Large intestine (tissue), 3 donors: ENCODE measurements around the gene PTCHD4. TPM values are rescaled to one million over a fixed set of nuclear protein-coding genes. Genes with fewer than 3 reads are reported as not detected.

Experiments used
- DNase-seq, 2 donors: peaks; one replicate each; pipeline versions ENCODE4 v3.0.0 to v3.0.0-alpha.2; 2013
- H3K27ac ChIP-seq: one replicate; pipeline ENCODE4 v1.5.1; 2013; ENCODE audit warnings: low read length
- H3K27me3 ChIP-seq: 2 replicates; pipeline ENCODE4 v1.6.1; 2013; ENCODE audit warnings: low read length; ENCODE audit not compliant: control insufficient read depth, insufficient read depth
- H3K36me3 ChIP-seq: 2 replicates; pipeline ENCODE4 v1.6.1; 2013; ENCODE audit warnings: low read length; ENCODE audit not compliant: control insufficient read depth, insufficient read depth
- H3K4me1 ChIP-seq: one replicate; pipeline ENCODE4 v1.6.1; 2013; ENCODE audit warnings: low read length; ENCODE audit not compliant: control insufficient read depth, insufficient read depth
- H3K4me3 ChIP-seq: one replicate; pipeline ENCODE4 v1.5.1; 2013; ENCODE audit warnings: low read length
- H3K9me3 ChIP-seq: one replicate; pipeline ENCODE4 v1.6.1; 2013; ENCODE audit warnings: mild to moderate bottlenecking, low read depth, low read length, moderate library complexity; ENCODE audit not compliant: control insufficient read depth
- WGBS: methylation state at CpG from one replicate; pipeline ENCODE4 v1.1.5; 2013; ENCODE audit warnings: low lambda C conversion rate; ENCODE audit not compliant: insufficient coverage; 5-methylcytosine and 5-hydroxymethylcytosine counted together
- polyA plus RNA-seq: library from polyadenylated mRNA; unstranded; fragments of 120-200 nt; gene quantifications from one replicate; pipeline ENCODE4 v1.2.1, GENCODE V29; 2013

The PTCHD4 gene
- polyA plus RNA-seq, 1 donor = 0.70 TPM

DNA sequence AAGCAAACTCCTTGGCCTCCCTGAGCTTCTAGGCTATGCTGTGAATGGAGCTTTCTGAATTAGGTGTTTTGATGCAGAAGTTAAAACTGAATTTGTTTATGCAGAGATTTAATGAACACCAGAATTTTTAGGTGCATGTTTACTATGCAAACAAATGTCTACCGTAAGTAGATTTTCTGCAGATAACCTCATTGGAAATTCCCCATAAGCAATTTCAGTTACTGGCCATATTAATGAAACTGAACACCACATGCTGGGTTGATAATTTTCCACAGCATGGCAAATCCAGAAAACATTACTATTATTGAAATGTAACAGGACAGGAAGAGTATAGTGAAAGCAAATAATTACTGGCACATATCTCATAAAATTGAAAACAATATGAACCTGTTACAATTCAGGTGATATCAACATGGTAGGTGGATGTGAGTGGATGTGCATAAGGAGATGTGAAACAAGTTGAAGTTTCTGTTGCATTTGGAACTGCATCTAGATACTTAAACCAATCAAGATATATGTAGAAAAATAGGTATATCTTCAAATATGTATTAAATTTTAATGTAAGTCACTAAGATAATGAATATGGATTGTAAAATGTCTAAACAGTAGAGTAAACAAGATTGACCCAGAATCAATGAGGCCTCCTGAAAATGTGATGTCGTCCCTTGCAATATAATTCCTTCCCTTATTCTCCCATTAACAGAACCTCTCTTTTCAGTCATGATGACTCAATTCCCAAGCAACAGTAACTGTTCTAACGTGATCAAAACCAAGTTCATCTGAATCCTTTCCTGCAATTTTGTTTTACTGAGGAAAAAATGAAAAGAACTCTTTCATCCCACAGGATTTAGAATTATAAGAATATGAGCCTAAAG lies 11.0 kb downstream of the PTCHD4 start:
- Histone ChIP-seq H3K27me3 (no peaks in the 10 kb centered on the region), H3K36me3 (no peaks in the 10 kb centered on the region), H3K4me3 (no peak overlapping the region), H3K9me3 (no peaks in the 10 kb centered on the region), H3K27ac (no peak overlapping the region), H3K4me1 (no peaks in the 10 kb centered on the region)
- WGBS = 100% methylated on average over 2 of the region's 3 CpGs
- no peak for DNase-seq

DNA sequence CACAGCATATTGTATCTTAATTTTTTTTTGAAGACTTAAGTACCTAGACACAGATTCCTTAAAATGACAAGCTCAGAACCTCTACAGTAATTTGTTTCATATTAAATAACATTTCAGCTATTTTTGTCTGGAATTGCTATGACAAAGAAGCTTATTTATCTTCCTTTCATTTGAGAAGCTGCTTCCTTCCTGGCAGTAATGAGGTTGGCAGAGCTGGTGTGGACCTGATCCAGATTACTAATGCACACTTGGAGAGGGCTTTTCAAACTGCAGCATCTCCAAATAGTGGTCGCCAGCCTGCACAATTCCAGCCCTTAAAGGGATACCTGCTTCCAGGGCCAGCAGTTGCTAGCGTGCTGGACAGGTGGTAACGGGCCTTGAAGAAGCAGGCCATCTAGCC lies 12.1 kb downstream of the PTCHD4 start:
- H3K36me3 ChIP-seq = no peaks in the 10 kb centered on the region
- DNase-seq = no peak
- no peaks in the 10 kb centered on the region for H3K27me3 ChIP-seq
- H3K4me3 ChIP-seq = no peak overlapping the region
- no peaks in the 10 kb centered on the region for H3K9me3 ChIP-seq
- H3K4me1 ChIP-seq = no peaks in the 10 kb centered on the region
- no peak overlapping the region for H3K27ac ChIP-seq
- no CpG with 5 or more reads among the region's 3 CpGs for WGBS

DNA sequence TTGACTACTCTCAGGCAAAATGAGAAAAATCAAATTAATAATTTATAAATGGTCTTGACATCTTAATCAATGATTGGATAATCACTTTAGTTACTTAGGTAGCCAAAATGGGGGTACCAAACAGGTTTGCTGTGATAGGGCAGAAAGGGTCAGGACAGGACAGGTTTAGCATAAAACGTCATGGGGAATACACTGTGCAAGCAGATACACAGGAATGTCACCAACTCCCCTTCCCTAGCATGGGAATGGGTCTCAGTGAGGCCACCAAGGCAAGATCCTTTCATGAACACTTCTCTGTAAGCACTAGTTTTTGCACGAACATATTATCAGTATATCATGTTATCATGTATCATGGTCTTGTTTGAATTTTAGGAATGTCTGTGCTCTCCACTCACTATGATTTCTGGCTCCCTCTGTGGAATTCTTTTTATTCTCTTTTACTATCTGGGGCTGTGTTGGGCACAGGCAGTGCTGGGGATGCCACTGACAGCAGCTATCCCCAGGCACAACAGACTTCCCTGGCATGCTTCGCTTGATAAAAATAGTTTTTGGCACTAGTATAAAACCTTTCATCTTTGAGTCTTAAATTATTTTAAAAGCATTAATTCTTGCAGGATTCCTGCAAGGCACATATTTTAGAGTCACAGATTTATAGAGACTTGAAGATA lies 18.3 kb downstream of the PTCHD4 start:
- H3K4me3 ChIP-seq = no peak overlapping the region
- H3K27ac ChIP-seq = no peak overlapping the region
- WGBS = no CpG with 5 or more reads among the region's 3 CpGs
- DNase-seq = no peak
- no peaks in the 10 kb centered on the region for H3K4me1 ChIP-seq
- H3K36me3 ChIP-seq = no peaks in the 10 kb centered on the region
- H3K27me3 ChIP-seq = no peaks in the 10 kb centered on the region
- no peaks in the 10 kb centered on the region for H3K9me3 ChIP-seq

DNA sequence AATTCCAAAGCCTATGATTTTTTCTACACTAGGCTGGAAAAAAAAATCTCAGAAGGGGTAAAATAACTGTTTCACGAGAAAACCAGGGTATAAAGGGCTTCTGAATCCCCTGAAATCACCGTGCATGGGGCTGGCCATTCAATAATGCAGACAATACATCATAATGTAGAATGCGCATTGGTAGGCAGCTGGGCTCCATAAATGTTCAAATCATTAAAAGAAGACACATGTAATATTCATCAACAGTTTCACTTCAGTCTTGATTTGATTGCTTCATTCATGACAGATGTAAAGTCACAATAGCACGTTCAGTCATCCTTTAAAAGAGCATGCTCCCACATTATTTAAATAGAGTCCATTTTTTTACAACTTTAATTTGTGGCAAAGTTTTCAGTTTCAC lies 20.5 kb downstream of the PTCHD4 start:
- 100% methylated on average over 2 of the region's 4 CpGs for WGBS
- Histone ChIP-seq H3K9me3 (no peaks in the 10 kb centered on the region), H3K36me3 (no peaks in the 10 kb centered on the region), H3K27me3 (no peaks in the 10 kb centered on the region), H3K4me3 (no peak overlapping the region), H3K4me1 (no peaks in the 10 kb centered on the region), H3K27ac (no peak overlapping the region)
- no peak for DNase-seq

DNA sequence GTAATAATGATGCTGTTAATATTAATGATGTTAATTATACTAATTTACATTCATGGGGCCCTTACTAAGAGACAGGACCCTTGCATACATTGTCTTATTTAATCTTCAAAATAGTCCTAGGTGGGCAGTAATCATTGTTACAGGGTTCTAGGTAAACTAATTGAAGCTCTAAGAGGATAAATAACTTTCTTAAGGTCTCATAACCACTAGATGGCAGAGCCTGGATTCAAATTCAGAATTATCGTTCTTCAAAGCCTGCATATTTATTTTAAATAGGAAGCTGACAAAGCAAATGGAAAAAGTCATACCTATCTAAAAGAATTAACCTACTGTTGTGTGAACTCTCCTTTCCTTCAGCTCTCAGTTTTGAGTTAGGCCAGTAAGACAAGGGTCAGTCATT lies 23.5 kb downstream of the PTCHD4 start:
- Histone ChIP-seq H3K27ac (no peak overlapping the region), H3K4me3 (no peak overlapping the region), H3K9me3 (no peaks in the 10 kb centered on the region), H3K4me1 (no peaks in the 10 kb centered on the region), H3K36me3 (no peaks in the 10 kb centered on the region), H3K27me3 (no peaks in the 10 kb centered on the region)
- no CpG with 5 or more reads among the region's 1 CpG for WGBS
- no peak for DNase-seq

DNA sequence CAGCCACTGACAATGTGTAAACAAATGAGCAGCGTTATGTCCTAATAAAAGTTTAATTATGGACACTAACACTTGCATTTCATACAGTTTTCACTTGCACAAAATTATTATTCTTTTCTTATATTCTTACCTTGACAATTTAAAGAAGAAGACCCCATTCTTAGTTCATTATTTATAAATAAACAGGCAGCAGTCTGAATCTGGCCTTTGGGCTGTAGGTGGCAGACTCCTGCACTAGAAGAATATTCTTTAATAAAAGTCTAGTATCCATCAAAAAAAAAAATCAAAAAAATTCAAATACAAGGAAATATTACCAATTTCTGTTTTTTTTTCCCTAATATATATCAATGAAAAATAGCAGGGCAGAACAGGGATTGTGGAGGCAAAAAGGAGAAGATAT lies 24.8 kb downstream of the PTCHD4 start:
- DNase-seq = no peak
- Histone ChIP-seq H3K9me3 (no peaks in the 10 kb centered on the region), H3K27ac (no peak overlapping the region), H3K4me3 (no peak overlapping the region), H3K36me3 (no peaks in the 10 kb centered on the region), H3K27me3 (no peaks in the 10 kb centered on the region), H3K4me1 (no peaks in the 10 kb centered on the region)
- WGBS = 89% methylated on average over 1 of the region's 1 CpG

DNA sequence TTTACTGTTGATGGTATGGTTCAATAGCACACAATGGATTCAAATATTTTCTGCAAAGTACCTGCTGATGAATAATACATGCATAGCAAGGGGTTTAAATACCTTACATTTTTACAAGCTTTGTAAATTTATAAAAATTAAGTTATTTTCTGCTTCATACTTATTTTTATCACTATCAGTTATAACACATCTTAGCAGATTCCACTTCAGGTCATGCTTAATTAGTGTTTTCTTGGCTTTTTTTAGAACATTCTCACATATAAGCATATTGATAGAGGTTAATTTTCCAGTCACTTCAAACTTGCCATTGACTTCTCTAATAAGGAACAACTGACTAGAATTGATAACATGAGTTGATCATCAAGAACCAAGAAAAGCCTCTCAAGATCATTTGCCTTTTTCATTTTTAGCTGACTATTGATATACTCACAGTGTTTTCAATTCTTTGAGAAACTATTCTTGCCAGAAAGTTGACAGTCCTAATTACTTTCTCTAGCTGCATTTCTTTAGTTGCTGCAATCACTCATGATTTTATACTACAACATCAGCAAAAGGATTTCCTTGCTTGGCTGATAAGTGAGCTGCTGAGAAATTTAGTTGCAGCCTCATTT lies 25.8 kb downstream of the PTCHD4 start:
- H3K9me3 ChIP-seq = no peaks in the 10 kb centered on the region
- H3K4me3 ChIP-seq = no peak overlapping the region
- DNase-seq = no peak
- no peaks in the 10 kb centered on the region for H3K36me3 ChIP-seq
- H3K27me3 ChIP-seq = no peaks in the 10 kb centered on the region
- H3K27ac ChIP-seq = no peak overlapping the region
- H3K4me1 ChIP-seq = no peaks in the 10 kb centered on the region

DNA sequence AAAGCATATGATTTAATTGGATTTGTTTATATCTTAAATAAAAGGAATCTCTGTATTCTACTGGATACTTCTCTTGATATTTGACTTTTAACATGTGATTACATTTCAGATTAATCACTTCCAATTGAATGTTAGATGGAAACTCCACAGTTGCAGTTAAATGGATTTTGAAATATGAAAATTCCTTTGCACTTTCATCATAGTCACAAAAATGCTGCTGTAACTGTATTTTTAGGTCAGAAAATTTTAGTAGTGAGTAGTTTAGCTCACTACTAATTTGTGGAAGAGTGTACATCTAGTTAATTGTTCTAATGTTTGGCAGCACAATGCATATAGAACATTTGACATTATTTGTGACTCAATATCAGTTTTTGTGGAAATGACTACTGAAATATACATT lies 26.8 kb downstream of the PTCHD4 start:
- Histone ChIP-seq H3K27me3 (no peaks in the 10 kb centered on the region), H3K36me3 (no peaks in the 10 kb centered on the region), H3K4me1 (no peaks in the 10 kb centered on the region), H3K9me3 (no peaks in the 10 kb centered on the region), H3K27ac (no peak overlapping the region), H3K4me3 (no peak overlapping the region)
- DNase-seq = no peak

DNA sequence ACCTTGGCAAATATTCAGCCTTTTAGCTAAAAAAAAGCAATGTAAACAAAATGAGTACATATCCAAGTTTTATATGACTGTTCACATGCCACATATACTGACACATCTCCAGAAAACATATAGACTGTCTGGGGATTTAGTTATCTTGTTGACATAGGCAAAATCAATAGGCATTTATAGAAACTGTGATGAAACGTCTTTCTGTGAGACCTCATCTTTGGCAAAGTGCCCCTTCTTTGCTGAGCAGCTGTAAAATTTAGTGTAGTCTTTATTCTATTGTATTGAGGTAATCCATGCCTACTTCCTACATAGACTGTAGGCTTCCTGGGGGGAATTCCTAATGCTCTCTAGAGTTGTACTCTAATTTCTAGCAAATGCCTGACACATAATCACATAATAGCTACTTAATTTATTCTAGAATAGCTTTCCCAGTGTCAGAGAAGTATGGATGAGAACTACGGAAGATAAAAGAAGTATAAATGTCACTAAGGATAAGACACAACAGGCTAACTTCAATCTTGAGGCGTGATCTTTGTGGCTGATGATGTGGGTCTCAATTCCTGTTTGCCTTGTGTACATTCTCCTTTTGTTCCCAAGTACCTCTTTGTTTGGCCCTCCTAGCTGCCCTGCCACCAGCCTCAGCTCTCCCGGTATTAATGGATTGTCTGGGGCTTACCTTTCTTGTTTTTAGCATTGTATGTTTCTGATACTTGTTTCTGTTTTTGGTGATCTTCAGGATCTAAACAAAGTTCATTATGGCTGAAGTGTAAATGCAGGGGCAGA lies 30.6 kb downstream of the PTCHD4 start:
- no peak for DNase-seq
- no peaks in the 10 kb centered on the region for H3K27me3 ChIP-seq
- 80% methylated on average over 2 of the region's 4 CpGs for WGBS
- H3K4me3 ChIP-seq = no peak overlapping the region
- H3K27ac ChIP-seq = no peak overlapping the region
- H3K9me3 ChIP-seq = no peaks in the 10 kb centered on the region
- no peaks in the 10 kb centered on the region for H3K36me3 ChIP-seq
- H3K4me1 ChIP-seq = no peaks in the 10 kb centered on the region

DNA sequence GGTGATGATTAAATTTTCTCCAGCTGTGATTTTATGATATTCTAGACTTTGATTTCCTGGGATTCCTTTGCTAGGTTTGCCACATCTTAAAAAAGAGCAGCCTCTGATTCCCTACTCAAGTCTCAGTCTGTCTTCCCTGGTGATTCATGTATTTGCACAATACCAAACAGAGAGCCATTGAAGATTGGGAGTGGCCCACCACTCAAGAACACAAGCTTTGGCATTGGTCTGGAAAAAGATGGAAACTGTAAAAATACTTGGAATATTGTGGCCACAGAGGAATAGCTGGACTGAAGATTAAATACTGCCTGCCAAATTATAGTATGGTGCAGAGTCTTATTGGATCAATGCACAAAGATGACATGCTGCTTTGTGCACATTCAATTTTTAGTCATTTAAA lies 32.9 kb downstream of the PTCHD4 start:
- Histone ChIP-seq H3K4me1 (no peaks in the 10 kb centered on the region), H3K4me3 (no peak overlapping the region), H3K27ac (no peak overlapping the region), H3K9me3 (no peaks in the 10 kb centered on the region), H3K27me3 (no peaks in the 10 kb centered on the region), H3K36me3 (no peaks in the 10 kb centered on the region)
- no peak for DNase-seq
